HG03442 (cell line): Measurements from ENCODE around the gene TMEM234.
A peak's percentile ranks its signal among the peaks of the same experiment; 100 is the strongest.
"Not testable (repeated sequence)": the region's sequence is repeated elsewhere in the genome, so short reads cannot be mapped to it uniquely, and the experiment has no call there.

Source experiments
- ATAC-seq: cut with Tn5 transposase; IDR thresholded peaks from one replicate; pipeline ENCODE4 v1.9.1; 2021; ENCODE audit warnings: mild to moderate bottlenecking, moderate library complexity; ENCODE audit not compliant: unreplicated experiment

TMEM234 gene

GRCh38 chr1:32221980-32222755 is at the start of gene TMEM234, which contains the start of gene EIF3I:
Gene TMEM234 (minus strand): TSS chr1:32222353. CDS start chr1:32222322, 31 bp downstream.
Gene EIF3I (plus strand): TSS chr1:32222407. CDS start chr1:32222442, 35 bp downstream.
- ATAC-seq: peak; percentile 95

- ATAC-seq: no peak
Observed at GRCh38 chr1:32269744-32270143, 47.6 kb upstream of the TMEM234 start.

GRCh38 chr1:32266921-32267591 is 44.9 kb upstream of the TMEM234 start:
- ATAC-seq: no peak

- no peak for ATAC-seq
Observed at GRCh38 chr1:32265846-32266245, 43.7 kb upstream of the TMEM234 start.

GRCh38 chr1:32263744-32264143 is 41.6 kb upstream of the TMEM234 start:
- ATAC-seq: no peak

GRCh38 chr1:32263236-32263593 is 41.1 kb upstream of the TMEM234 start:
- ATAC-seq: not testable (repeated sequence)

- ATAC-seq: no peak
Observed at GRCh38 chr1:32257227-32257508, 35.0 kb upstream of the TMEM234 start.

GRCh38 chr1:32256473-32257226 is 34.5 kb upstream of the TMEM234 start:
- no peak for ATAC-seq

GRCh38 chr1:32255072-32256071 is 33.2 kb upstream of the TMEM234 start:
- ATAC-seq: no peak

- no peak for ATAC-seq
Observed at GRCh38 chr1:32250893-32251716, 29.0 kb upstream of the TMEM234 start, which contains the start of gene LCK. Gene LCK (plus strand): TSS chr1:32251265. CDS start chr1:32274330, 23,065 bp downstream.

GRCh38 chr1:32249831-32250525 is 27.8 kb upstream of the TMEM234 start:
- peak; percentile 49 for ATAC-seq

GRCh38 chr1:32247983-32248889 is 26.1 kb upstream of the TMEM234 start:
- peak; percentile 33 for ATAC-seq

GRCh38 chr1:32247452-32247851 is 25.3 kb upstream of the TMEM234 start:
- ATAC-seq: no peak

- ATAC-seq: no peak
Observed at GRCh38 chr1:32246888-32247273, 24.7 kb upstream of the TMEM234 start, which contains the start of gene FAM167B. Gene FAM167B (plus strand): TSS chr1:32247222. CDS start chr1:32247422, 200 bp downstream.

GRCh38 chr1:32242341-32242851 is 20.2 kb upstream of the TMEM234 start:
- ATAC-seq: no peak

- ATAC-seq: no peak
Observed at GRCh38 chr1:32241001-32241763, 19.0 kb upstream of the TMEM234 start.
